Measurements from ENCODE around the gene CBLC.

- TF ChIP-seq CTCF (IDR thresholded peaks at IDR 0.05; ENCODE audit: low read length): no peak
- TF ChIP-seq EZH2phosphoT487 (IDR thresholded peaks at IDR 0.05; ENCODE audit: low read length): no peak
Measured at GRCh38 chr19:44783545-44783944, 5.9 kb downstream of the CBLC start.

Measured in MM.1S (cell line).